C1 segment of cervical spinal cord (tissue), 14 donors: ENCODE measurements around the gene ASB16.

Experiments used
- DNase-seq, 14 donors: peaks; one replicate each; lab custom pipeline; 2025; lab: John Stamatoyannopoulos, UW

Gene ASB16

DNA sequence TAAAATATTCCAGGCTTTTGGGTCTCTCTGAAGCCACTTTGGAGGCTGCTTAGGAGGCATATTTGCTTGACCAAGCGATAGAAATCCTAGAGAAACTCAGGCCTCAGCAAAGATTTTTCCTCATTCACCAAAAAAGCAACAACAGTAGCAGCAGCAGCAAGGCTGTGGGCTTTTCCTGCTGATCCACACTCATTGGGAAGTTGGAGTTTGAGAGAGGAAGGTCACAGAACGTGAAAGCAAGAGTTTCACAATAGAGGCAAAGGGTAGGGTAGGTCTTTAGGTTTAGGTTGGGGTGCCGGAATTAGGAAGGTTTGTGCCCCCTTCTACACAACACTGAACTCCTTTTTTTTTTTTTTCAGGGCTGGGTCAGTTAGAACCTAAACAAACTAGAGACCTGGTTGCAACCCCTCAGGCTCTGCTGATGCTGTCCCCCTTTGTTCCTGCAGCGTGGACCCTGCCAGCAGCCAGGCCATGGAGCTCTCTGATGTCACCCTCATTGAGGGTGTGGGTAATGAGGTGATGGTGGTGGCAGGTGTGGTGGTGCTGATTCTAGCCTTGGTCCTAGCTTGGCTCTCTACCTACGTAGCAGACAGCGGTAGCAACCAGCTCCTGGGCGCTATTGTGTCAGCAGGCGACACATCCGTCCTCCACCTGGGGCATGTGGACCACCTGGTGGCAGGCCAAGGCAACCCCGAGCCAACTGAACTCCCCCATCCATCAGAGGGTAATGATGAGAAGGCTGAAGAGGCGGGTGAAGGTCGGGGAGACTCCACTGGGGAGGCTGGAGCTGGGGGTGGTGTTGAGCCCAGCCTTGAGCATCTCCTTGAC, 18.3 kb downstream of the ASB16 start:
- DNase-seq = no peak

DNA sequence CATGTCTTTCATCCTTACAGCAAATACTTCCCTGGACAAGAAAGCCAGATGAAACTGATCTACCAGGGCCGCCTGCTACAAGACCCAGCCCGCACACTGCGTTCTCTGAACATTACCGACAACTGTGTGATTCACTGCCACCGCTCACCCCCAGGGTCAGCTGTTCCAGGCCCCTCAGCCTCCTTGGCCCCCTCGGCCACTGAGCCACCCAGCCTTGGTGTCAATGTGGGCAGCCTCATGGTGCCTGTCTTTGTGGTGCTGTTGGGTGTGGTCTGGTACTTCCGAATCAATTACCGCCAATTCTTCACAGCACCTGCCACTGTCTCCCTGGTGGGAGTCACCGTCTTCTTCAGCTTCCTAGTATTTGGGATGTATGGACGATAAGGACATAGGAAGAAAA, 20.0 kb downstream of the ASB16 start:
- no peak for DNase-seq

DNA sequence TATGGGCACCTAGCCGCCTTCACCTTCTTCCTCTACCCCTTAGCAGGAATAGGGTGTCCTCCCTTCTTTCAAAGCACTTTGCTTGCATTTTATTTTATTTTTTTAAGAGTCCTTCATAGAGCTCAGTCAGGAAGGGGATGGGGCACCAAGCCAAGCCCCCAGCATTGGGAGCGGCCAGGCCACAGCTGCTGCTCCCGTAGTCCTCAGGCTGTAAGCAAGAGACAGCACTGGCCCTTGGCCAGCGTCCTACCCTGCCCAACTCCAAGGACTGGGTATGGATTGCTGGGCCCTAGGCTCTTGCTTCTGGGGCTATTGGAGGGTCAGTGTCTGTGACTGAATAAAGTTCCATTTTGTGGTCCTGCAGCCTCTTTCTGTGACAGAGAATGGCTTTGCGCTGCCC, 20.9 kb downstream of the ASB16 start:
- no peak for DNase-seq

DNA sequence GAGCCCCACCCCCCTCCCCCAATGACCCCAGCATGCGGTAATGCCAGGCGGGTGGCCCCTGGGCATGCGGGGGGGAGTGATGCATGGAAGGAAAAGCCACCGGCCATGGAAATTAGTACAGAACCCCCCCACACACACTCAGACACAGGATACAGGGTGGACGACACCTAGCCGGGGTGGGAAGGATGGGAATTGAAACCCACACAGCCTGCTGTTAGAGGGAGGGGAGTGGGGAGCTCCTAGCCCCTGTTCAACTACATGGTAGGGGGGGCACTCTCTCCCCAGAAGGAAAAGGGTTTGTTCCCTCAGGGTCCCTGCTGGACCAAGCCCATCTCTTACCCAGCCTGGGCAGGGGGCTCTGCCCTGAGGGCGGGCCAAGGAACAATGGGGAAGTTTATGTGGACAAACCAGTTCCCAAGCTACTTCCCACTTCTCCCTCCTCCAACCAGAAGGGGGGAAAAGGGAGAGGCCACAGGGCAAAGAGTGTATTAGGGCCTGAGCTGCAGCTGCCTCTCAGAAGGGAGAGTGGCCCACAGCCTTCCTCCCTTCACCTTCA, 21.5 kb downstream of the ASB16 start:
- no peak for DNase-seq

DNA sequence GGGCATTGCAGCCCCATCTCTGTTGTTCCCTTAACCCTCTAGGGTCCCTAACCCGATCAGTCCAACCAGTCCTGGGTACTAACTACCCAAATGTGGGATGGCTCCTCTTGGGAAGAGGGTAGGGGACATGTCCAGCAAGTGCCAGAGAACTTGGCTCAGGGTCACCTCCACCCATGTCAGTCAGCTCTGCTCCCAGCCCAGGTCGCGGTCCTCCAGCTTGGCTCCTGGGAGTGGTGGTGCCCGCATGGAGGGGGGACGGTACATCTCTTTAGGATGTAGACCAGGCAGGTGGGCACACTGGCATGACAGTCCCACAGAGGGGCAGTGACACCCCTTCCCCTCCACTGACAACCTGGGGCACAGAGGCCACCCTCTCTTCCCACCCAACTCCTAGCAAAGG, 22.2 kb downstream of the ASB16 start:
- DNase-seq = no peak

DNA sequence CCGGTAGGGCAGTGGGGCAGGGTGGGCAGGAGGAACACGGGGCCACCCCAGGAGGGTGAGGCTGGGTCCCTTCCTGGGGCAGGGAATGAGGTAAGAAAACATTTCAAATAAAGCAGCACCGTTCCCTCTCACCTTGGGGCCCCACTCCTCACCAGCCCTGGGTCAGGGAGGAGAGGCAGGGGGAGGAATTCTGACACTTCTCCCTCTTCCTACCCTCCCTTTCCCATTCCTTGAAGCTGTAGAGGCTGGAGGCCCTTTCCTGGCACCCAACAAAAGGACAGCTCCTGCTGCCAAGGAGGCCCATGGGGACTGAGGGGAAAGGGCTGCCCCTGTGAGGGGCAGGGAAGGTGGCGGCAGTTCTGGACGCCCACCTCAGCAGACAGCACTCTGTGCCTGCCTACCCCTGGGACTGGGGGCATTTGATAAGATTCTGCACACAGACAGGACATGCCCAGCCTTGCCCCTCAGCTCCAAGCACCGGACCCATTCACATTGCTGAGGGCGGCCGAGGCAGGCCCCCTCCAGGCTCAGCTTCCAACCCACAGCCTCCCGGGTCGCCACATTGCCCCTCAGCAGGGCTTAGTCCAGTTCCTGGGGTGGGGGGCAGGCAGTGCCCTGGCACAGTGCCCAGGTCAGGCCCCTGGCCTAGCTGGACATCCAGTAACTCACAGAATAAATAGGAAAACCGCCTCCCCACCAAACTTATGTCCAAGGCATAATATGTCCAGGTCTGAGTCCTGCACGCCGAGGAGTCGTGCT, 23.0 kb downstream of the ASB16 start:
- DNase-seq = no peak

DNA sequence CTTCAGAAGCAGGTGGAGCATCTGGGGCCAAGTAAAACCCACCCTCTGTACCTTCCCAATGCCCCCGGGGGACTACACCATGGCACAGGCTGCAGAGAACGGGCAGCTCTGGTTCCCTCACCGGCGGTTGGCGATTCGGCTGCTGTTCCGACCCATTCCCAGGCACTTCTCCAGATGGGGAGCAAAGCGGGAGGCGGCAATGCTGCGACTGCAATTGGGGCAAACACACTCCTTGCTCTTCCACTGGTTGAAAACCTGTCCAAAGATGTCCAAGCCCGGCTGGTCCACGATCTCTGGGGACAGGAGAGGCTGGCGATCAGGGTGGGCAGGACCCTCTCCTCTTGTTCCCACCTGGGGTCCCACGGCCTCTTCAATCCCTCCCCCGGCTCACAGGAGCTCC, 26.6 kb downstream of the ASB16 start:
- DNase-seq = no peak

DNA sequence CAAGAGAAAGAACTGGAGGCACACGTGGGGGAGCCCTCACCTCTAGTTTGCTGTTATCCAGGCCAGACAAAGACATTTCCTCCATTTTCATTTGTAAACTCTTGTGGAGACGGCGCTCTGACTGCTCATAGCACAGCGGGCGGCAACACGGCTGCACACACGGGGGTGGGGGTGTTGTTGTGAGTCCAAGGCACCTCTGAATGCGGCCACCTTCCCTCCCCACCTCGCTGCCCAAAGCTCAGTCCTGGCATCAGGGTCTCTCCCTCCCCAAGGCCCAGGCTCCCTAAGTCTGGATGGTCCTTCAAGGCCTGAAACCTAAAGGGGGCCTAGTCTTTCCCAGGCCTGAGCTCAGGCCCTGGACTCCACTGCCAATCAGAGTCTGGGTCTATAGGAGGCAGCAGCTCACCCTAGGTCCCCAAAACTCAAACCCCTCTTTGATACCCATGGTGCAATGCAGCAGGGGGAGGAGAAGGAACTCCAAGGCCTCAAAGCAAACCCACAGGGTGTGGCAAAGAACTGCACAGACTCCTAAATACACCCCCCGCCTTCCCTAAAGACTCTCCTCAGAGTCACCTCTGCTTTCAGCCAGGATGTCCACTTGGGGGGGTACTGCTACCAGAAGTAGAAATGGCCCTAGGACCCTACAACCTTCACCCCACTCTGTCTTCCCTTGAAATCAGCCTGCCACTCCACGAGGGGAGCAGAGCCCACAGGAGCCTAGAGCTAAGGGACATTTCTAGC, 27.6 kb downstream of the ASB16 start:
- peak in 3 of 14 donors; percentile 25 to 33 (median 30) for DNase-seq

DNA sequence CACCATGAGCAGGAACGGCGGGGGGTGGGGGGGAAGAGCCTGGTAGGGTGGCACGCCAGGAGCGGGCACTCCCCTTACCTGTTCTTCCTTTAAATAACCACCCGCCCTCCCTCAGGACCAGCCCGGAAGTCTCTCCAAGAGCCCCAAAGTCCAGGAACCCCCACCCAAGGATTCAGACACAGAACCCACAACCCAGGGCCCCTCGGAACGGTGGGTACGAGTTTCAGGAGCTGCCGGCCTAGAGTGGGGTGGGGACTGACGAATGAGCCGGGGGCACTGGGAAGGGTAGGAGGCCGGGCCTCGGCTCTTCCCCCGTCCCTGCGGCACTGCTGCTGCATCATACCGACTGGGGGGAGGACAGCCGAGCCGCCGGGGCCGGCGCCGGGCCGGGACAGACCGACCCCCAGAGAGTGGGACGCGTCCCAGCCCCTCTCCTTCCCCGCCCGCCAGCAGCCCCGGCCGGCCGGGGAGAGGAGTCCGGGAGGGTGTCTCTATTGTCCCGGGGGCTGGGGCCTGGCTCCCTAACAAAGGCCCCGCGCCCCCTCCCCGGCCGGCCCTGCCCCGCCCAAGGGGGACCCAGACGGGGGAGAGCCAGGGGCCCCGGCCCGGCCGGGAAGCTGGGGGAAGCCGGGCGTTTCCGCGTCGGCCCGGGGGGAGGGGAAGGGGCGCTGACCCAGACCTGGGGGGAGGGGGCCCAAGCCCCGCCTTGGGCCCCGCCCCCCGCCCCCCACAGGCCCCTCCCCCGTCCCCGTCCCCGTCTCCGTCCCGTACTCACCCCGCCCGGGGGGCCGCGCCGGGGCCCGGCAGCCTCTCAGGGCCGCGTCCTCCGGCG, 28.4 kb downstream of the ASB16 start:
- peak in 10 of 14 donors; percentile 21 to 79 (median 52) for DNase-seq

DNA sequence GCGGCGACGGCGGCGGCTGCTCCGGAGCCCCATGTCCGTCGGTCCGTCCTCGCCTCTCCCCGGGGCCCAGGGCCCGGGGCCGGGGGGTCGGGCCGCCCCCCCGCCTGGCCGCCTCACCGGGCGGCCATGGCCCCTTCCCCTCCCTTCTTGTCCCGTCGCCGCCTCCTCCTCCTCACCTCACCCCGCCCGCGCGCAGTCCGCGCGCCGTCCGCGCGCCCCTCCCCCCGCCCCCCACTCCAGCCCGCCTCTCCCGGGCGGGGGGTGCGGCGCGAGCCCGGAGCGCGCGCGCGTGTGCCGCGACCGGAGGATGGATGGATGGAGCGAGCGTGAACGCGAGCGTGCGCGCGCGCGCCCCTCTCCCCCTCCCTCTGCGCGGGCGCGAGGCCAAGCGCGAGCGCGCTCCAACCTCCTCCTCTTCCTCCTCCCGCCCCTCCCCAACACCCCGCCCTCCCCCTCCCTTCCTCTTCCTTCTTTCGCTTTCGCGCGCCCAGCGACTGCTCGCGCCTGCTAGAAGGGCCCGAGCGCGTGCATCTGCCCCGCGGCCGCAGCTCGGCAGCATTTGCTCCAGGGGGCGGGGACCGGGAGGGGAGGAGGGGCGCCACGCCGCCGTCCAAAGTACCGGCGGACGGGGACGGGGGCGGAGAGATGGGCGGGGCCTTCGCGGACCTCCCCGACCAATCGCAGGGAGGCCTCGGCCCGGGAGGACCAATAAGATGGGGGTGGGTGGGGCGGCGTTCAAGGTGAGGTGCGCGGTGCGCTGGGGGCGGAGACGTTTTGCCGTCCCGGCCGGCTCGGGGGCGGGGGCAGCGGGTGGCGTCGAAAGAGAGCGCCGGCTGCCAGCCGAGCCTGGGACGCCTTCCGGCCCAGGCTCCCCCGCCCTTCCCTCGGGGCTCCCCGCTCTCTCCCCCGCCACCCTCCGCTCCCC, 29.3 kb downstream of the ASB16 start, which contains the start of gene ATXN7L3:
TSS of gene ATXN7L3 (minus strand) at position 332 of the 925 bp plus-strand sequence. CDS start 1,814 bp downstream, outside the sequence.
- peak; percentile 78 to 97 (median 94) for DNase-seq

DNA sequence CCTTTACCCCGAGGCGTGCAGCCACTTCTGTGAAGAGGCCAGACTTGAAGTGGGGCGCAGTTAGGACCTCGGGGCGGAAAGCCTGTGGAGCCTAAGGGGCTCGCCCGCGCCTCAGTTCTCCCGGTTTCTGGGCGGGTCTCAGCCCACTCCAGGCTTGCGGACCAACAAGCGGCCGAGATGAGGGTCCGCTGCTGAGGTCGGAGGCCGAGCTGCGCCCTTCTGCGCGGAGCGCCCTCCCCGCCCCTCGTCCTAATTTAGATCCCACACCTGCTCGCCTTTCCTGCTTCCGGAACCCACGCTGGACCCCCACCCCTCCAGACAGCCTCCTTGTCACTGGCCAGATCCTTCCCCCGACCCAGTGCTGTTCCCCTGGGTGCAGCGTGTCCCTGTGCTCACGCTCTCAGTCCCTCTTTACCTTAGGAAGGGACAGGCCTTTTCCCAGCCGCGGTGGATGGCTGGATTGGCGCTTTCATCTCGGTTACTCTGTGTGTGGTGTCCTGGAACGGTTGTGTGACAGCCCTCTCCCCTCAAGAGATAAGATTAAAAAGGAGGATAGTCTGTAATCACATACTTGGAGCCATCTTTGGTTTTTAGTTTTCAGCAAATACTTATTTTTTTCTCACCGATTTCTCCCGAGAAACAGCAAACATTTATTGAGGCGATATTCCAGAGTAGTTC, 30.1 kb downstream of the ASB16 start:
- DNase-seq = peak in 3 of 14 donors; percentile 38 to 47 (median 44)

DNA sequence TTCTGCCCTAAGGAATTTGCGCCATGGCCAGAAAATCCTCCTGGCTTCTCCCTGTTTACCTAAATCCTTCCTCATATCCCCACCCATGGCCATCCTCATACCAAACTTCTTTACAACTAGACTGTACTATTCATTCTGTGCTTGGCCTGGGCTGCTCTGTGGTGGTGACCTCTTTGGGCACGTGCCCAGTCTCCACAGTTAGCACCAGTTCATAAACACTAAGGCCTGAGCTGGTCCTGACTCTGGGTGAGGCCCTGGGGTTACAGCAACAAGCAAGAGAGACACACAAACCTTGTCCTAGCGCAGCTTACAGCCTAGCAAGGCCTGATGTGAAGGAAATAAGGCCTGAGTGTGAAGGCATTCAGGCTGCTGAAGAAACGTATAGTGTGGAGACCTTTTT, 32.3 kb downstream of the ASB16 start:
- DNase-seq = no peak

DNA sequence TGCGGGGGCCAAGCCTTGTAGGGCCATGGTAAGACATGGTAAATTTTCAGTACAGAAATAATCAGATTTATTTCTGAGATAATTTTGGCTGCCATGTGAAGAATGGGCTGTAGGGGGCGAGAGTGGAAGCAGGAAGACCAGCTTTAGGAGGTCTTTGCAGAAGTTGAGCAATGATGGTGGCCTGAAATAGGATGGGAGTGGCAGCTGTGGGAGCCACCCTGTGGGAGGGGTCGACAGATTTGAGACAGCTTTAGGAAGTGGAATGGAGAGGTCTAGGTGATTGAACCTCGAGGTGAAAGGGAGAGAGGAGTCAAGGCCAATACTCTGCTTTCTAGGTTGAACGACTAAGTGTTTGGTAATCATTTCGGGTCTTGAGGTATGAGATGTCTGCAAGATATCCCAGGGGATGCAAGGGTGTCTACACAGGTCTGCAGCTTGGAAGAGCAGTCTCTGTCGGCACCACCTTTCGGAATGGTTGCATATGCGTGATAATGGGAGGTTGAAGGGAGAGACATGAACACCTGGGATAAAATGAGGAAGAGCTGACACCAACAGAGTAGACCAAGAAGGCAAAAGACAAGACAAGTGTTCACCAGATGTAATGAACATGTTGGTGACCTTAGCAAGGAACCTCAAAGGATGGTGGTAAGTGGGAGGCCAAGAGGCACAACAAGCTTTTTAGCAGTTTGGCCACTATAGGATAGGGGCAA, 33.4 kb downstream of the ASB16 start:
- no peak for DNase-seq

DNA sequence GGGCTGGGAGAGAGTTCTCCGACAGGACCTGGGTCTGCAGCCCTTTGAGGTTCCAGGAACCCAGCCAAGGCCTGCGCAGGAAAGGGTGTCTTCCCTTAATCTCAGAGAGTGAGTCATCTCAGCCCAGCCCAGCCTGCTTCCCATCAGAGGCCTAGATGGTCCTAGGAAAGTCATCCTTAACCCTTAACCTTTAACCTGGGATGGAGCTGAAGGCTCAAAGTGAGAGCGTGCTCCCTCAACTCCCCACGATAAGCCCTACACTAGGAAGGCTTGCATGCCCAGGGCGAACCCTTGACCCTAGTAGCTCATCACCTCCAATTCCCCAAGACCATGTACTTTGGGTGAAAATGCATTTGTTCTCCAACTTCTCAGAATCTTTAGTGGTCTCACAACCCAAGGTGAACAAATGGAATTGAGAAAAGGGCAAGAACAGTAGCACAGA, 34.0 kb downstream of the ASB16 start:
- DNase-seq = no peak

DNA sequence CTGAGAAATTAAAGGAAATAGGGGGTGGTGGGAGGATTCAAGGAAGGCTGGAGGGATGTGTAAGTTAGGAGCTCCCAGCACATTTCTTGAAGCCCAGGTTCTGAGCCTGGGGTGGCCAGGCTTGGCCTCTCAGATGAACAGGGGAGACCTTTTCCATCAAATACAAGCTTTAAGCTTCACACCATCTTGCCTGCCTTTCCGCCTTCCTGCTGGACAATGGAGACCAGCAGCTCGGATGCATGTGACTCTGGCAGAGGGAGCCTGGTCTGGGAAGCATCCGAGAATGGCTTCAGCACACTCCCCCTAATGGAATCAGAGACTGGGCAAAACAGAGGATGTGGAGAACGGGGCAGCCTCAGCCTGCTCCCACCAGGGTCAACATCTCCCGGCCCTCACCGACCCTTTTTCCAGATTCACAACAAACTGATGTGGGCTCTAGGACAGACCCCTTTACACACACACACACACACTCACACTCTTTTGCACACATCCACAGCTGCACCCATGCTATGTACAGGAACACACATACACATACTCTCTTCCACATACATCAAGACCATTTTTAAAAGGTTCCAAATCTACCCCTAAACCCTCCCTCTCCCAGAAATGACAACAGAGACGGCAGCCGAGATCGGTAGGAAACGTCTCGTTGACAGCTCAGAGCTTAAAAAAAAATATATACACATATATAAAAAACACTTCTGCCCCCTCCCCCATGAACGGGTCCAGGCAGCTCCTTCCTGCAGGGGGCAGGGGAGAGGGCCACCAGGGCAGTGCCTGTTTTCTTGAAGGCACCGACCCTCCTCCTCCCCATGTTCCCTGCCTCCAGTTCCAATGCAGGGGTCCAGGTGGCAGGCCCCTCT, 35.7 kb downstream of the ASB16 start:
- DNase-seq = no peak

DNA sequence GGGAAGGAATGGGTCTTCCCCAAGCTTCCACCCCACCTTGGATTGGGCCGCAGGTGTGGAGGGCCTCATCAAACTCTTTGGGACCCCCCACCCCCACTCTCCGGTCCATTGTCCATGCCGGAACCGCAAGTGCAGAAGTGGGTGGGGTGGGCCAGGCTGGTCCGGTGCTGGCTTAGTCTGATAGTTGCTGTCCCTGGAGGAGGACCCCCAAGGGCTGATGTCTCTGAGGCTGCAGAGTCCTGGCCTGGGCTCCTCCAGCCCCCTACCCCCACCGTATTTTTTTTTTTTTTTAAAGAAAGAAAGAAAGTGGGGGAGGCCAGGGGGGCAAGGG, 36.3 kb downstream of the ASB16 start:
- DNase-seq = no peak

DNA sequence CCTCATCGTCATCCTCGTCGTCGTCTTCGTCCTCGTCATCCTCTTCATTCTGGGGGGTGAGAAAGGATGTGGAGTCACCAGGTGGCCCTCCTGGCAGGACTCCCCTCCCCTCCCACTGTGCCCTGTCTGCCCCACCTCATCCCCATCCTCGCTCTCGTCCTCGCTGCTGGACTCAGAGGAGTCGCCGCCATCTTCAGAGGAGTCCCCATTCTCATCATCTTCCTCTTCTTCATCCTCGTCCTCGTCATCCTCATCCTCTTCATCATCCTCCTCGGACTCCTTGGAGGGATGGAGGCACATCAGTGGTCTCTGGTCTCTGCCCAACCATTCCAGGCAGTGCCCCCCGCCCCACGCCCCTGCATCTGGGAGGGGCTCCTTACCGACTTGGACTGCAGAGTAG, 36.8 kb downstream of the ASB16 start:
- DNase-seq = no peak

DNA sequence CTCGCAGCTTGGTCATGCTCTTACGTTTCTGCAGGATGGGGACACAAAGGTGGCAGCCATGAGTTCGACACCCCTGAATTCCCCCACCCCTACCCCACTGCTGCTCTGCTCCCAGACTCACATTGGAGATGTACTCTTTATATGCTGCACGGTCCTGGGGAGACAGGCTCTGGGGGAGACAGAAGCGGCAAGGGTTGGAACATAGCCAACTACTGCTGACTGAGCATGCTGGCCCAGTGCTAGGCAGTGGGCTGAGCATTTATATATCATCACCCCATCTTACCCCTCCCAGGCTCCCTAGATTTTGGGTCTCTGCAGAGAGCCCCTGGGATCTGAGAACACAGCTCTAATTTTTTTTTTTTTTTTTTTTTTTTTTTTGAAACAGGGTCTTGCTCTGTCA, 37.2 kb downstream of the ASB16 start:
- DNase-seq = no peak
